Measurements from ENCODE around the gene ADGRE1.

- TF ChIP-seq CTCF (IDR thresholded peaks at IDR 0.05), result no peak
- TF ChIP-seq EZH2 (IDR thresholded peaks at IDR 0.05), result no peak
Observed at GRCh38 chr19:6935069-6935468, 47.7 kb downstream of the ADGRE1 start.

All from neural progenitor cell (in vitro differentiated cells).